HG03457 (cell line): Measurements from ENCODE around the gene NCAPG2.

Experiments used
- ATAC-seq: cut with Tn5 transposase; IDR thresholded peaks from one replicate; pipeline ENCODE4 v1.9.1; 2021; ENCODE audit warnings: moderate number of reproducible peaks; ENCODE audit not compliant: unreplicated experiment

Gene NCAPG2

DNA sequence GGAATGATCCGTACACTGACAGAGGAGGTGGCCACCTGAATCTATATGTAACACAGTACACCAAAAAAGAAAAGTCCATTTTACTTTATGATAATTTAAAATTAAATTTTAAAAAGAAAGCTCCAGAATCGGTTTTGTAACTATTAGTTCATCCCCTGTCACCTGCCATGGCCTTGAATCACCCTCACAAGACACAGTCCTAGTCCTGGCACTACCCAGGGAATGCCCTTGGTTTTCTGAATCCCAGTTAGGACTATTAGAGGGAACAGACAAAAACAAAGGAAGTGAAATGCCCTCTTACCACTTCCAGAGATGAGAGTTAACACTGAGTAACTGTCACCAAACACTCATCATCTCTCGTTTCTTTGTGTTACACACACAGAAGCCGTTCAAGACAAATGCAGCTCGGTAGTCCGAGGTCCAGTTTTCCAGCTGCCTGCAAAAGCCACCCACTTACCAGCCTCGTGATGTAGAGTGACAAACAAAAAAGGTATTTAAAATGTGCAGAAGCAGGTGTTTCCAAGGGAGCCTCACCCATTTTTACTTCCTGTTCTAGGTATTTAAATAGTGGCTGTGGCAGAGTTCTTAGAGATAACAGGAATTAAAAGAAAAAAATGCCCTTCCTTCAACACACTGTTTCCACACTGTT, 123.0 kb downstream of the NCAPG2 start:
- ATAC-seq = no peak
